MM.1S (cell line): ENCODE measurements around the gene NOS2.
"Not testable (repeated sequence)": the region's sequence is repeated elsewhere in the genome, so short reads cannot be mapped to it uniquely, and the experiment has no call there.

Experiments
- DNase-seq: peaks from one replicate; pipeline ENCODE4 v3.0.0-alpha.2; 2015
- H2AFZ ChIP-seq: fragments of 300-600 bp; sonication (generic); 2 replicates; pipeline ENCODE4 v1.6.0; 2016; ENCODE audit warnings: antibody characterized with exemption, low read length
- H3F3A ChIP-seq: fragments of 300-600 bp; sonication (generic); 2 replicates; pipeline ENCODE4 v1.6.1; 2016; ENCODE audit warnings: mild to moderate bottlenecking, antibody characterized with exemption, low read length, moderate library complexity, mixed read lengths; ENCODE audit not compliant: insufficient read depth
- H3K27ac ChIP-seq: fragments of 300-600 bp; sonication (generic); 2 replicates; pipeline ENCODE4 v1.5.1; 2016; ENCODE audit warnings: mild to moderate bottlenecking, low read length
- H3K27me3 ChIP-seq: fragments of 300-600 bp; sonication (generic); replicated peaks from 2 replicates; pipeline ENCODE4 v1.6.0; 2016; ENCODE audit warnings: low read length; ENCODE audit not compliant: insufficient read depth
- H3K36me3 ChIP-seq: fragments of 300-600 bp; sonication (generic); replicated peaks from 2 replicates; pipeline ENCODE4 v1.6.1; 2016; ENCODE audit warnings: mild to moderate bottlenecking, low read length, mixed read lengths; ENCODE audit not compliant: insufficient read depth
- H3K4me1 ChIP-seq: fragments of 300-600 bp; sonication (generic); 2 replicates; pipeline ENCODE4 v1.6.1; 2016; ENCODE audit warnings: low read length, mixed read lengths
- H3K4me2 ChIP-seq: fragments of 300-600 bp; sonication (generic); 2 replicates; pipeline ENCODE4 v1.6.0; 2016; ENCODE audit warnings: low read depth, low read length
- H3K4me3 ChIP-seq: fragments of 300-600 bp; sonication (generic); 2 replicates; pipeline ENCODE4 v1.5.1; 2016; ENCODE audit warnings: low read length, mixed read lengths
- H3K79me2 ChIP-seq: fragments of 300-600 bp; sonication (generic); 2 replicates; pipeline ENCODE4 v1.6.1; 2016; ENCODE audit warnings: mixed run types, low read length, mixed read lengths
- H3K9ac ChIP-seq: fragments of 300-600 bp; sonication (generic); 2 replicates; pipeline ENCODE4 v1.6.1; 2016; ENCODE audit warnings: low read length, mixed read lengths
- H3K9me2 ChIP-seq: fragments of 300-600 bp; sonication (generic); replicated peaks from 2 replicates; pipeline ENCODE4 v1.6.1; 2016; ENCODE audit warnings: mild to moderate bottlenecking, low read length, mixed read lengths; ENCODE audit not compliant: insufficient read depth
- H3K9me3 ChIP-seq: fragments of 300-600 bp; sonication (generic); replicated peaks from 2 replicates; pipeline ENCODE4 v1.6.1; 2016; ENCODE audit warnings: mild to moderate bottlenecking, low read length, mixed read lengths; ENCODE audit not compliant: insufficient read depth
- H4K20me1 ChIP-seq: fragments of 300-600 bp; sonication (generic); 2 replicates; pipeline ENCODE4 v1.6.1; 2016; ENCODE audit warnings: mild to moderate bottlenecking, low read length, moderate library complexity, mixed read lengths; ENCODE audit not compliant: insufficient read depth
- EZH2 ChIP-seq: fragments of 300-600 bp; sonication (generic); optimal IDR thresholded peaks from 2 replicates; pipeline ENCODE3; 2017; ENCODE audit warnings: low read depth, mild to moderate bottlenecking, antibody characterized with exemption, low read length, mixed read lengths
- EZH2phosphoT487 ChIP-seq: fragments of 300-600 bp; sonication (generic); IDR thresholded peaks from 2 replicates; pipeline ENCODE4 v1.6.1; 2018; ENCODE audit warnings: antibody characterized with exemption, low read length
- TF ChIP-seq, protein P1 (sequence below): fragments of 300-600 bp; sonication (generic); IDR thresholded peaks from 2 replicates; pipeline ENCODE4 v1.5.1; 2016; ENCODE audit warnings: antibody characterized with exemption, low read length, mixed read lengths

The NOS2 gene

DNA sequence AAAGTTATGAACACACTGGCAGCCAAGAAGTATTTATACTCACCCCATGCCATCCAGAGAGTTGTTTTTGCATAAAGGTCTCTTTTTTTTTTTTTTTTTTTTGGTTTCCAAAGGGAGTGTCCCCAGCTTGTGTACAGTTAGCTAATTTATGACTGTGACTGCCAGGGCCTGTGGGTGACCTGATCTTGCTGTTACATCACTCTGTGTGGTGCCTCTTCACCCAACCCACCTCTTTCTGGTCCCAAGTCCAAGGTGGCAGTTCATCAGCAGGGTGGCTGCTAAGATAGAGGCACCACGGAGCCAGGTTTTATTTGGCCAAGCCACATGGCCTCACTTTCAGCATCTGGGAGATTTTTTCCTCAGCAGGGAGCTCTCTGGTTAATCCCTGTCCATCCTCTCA, at the start of gene NOS2:
Gene NOS2 (minus strand): TSS at position 8 of the 400 bp plus-strand sequence. CDS start 1,720 bp downstream, outside the sequence.
- Histone ChIP-seq H3K27me3 (peaks cover 26% of the 10 kb centered on the region), H3F3A (no peaks in the 10 kb centered on the region), H3K36me3 (no peaks in the 10 kb centered on the region), H3K9me3 (no peaks in the 10 kb centered on the region), H3K4me2 (no peak within 1 kb of the TSS), H3K4me1 (no peaks in the 10 kb centered on the region), H4K20me1 (no peaks in the 10 kb centered on the region), H3K4me3 (no peak within 1 kb of the TSS), H3K9ac (no peak within 1 kb of the TSS), H2AFZ (no peak within 1 kb of the TSS), H3K79me2 (no peaks in the 10 kb centered on the region), H3K9me2 (no peaks in the 10 kb centered on the region), H3K27ac (no peak within 1 kb of the TSS)
- TF ChIP-seq, protein P1, sequence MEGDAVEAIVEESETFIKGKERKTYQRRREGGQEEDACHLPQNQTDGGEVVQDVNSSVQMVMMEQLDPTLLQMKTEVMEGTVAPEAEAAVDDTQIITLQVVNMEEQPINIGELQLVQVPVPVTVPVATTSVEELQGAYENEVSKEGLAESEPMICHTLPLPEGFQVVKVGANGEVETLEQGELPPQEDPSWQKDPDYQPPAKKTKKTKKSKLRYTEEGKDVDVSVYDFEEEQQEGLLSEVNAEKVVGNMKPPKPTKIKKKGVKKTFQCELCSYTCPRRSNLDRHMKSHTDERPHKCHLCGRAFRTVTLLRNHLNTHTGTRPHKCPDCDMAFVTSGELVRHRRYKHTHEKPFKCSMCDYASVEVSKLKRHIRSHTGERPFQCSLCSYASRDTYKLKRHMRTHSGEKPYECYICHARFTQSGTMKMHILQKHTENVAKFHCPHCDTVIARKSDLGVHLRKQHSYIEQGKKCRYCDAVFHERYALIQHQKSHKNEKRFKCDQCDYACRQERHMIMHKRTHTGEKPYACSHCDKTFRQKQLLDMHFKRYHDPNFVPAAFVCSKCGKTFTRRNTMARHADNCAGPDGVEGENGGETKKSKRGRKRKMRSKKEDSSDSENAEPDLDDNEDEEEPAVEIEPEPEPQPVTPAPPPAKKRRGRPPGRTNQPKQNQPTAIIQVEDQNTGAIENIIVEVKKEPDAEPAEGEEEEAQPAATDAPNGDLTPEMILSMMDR, result no peak
- TF ChIP-seq EZH2 (no peak), EZH2phosphoT487 (no peak)
- DNase-seq, result no peak

DNA sequence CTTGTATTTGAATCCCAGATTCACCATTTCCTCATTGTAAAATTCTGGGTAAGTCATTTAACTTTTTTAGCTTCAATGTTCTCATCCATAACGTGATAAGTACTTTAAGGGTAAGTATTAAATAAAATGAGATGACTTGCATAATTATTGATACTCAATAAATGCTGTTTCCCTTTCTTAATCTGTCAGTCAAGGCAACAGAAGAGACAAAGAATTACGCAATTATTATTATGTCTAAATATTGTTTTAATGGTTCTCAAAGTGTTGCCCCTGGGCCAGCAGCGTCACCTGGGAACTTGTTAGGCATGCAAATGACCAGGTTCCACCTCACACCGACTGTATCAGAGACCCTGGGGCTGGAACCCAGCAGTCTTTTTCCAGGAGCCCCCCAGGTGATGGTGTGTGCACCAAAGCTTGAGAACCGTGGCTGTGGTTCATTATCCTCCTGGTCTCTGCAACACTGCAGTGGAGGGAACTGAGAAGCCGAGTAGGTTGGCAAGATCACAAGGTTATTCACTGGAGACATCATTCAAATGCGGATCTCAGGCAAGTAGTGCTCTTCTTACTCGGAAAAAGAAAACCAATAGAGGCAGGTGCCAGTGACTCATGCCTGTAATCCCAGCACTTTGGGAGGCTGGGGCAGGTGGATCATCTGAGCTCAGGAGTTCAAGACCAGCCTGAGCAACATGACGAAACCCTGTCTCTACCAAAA, 49.3 kb upstream of the NOS2 start:
- TF ChIP-seq, protein P1, result no peak
- no peak for TF ChIP-seq EZH2
- no peak for TF ChIP-seq EZH2phosphoT487
- H3K4me1 ChIP-seq, result no peaks in the 10 kb centered on the region
- no peaks in the 10 kb centered on the region for H3K9me3 ChIP-seq
- H3K9ac ChIP-seq, result no peak overlapping the region
- H3K36me3 ChIP-seq, result no peaks in the 10 kb centered on the region
- no peak overlapping the region for H2AFZ ChIP-seq
- no peaks in the 10 kb centered on the region for H4K20me1 ChIP-seq
- no peaks in the 10 kb centered on the region for H3K9me2 ChIP-seq
- no peak overlapping the region for H3K4me2 ChIP-seq
- no peaks in the 10 kb centered on the region for H3F3A ChIP-seq
- H3K27me3 ChIP-seq, result no peaks in the 10 kb centered on the region
- no peak for DNase-seq
- no peak overlapping the region for H3K4me3 ChIP-seq
- H3K27ac ChIP-seq, result no peak overlapping the region
- H3K79me2 ChIP-seq, result no peaks in the 10 kb centered on the region

DNA sequence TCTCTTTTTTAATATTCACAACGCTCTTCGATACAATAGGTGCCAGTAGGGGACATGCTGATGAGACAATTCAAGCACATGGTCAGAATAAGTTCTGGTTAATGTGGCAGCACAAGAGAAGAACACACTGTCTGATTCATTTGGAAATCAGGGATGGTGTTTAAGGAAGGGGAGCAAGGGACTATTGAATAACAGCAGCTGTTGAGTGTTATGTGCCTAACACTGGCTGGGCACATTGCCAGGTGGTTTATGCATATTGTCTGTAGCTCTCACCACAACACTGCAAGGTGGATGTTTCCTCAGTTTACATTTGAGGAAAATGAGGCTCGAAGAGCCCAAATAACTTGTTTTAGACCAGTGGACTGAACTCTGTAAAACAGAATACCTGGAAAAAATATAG, 48.6 kb upstream of the NOS2 start:
- H3K4me2 ChIP-seq, result no peak overlapping the region
- no peaks in the 10 kb centered on the region for H3K4me1 ChIP-seq
- H2AFZ ChIP-seq, result no peak overlapping the region
- H3K9me3 ChIP-seq, result no peaks in the 10 kb centered on the region
- no peaks in the 10 kb centered on the region for H4K20me1 ChIP-seq
- no peak overlapping the region for H3K9ac ChIP-seq
- no peak overlapping the region for H3K4me3 ChIP-seq
- H3K36me3 ChIP-seq, result no peaks in the 10 kb centered on the region
- H3F3A ChIP-seq, result no peaks in the 10 kb centered on the region
- no peak for DNase-seq
- TF ChIP-seq EZH2, result no peak
- no peak for TF ChIP-seq EZH2phosphoT487
- TF ChIP-seq, protein P1, result no peak
- H3K27me3 ChIP-seq, result no peaks in the 10 kb centered on the region
- H3K9me2 ChIP-seq, result no peaks in the 10 kb centered on the region
- H3K27ac ChIP-seq, result no peak overlapping the region
- no peaks in the 10 kb centered on the region for H3K79me2 ChIP-seq

DNA sequence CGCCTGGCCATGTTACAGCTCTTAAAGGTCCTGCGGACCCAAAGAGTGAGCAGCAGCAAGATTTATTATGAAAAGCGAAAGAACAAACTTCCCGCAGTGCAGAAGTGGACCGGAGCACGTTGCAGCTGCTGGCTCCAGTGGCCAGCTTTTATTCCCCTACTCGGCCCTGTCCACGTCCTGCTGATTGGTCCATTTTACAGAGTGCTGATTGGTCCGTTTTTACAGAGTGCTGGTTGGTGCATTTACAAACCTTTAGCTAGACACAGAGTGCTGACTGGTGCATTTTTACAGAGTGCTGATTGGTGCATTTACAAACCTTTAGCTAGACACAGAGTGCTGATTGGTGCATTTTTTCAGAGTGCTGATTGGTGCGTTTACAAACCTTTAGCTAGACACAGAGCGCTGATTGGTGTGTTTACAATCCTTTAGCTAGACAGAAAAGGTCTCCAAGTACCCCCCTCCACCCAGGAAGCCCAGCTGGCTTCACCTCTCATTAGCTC, 46.5 kb upstream of the NOS2 start:
- H3K4me2 ChIP-seq, H4K20me1 ChIP-seq, H3K36me3 ChIP-seq, H3K27ac ChIP-seq, H3K4me1 ChIP-seq, H3F3A ChIP-seq, H3K9me2 ChIP-seq, DNase-seq, H3K79me2 ChIP-seq, H2AFZ ChIP-seq, H3K9ac ChIP-seq, H3K9me3 ChIP-seq, H3K27me3 ChIP-seq, H3K4me3 ChIP-seq: not testable (repeated sequence)
